A549 (cell line): ENCODE measurements around the gene DSG2. TPM values are rescaled to one million over a fixed set of nuclear protein-coding genes. Genes with fewer than 3 reads are reported as not detected.
A peak's percentile ranks its signal among the peaks of the same experiment; 100 is the strongest.
"Not testable (repeated sequence)": the region's sequence is repeated elsewhere in the genome, so short reads cannot be mapped to it uniquely, and the experiment has no call there.

Source experiments
- ATAC-seq, 2 experiments: fragments of 200-7000 bp in 1 of 2; fragments of >200 bp in 1 of 2; cut with Nextera tagmentation in 1 of 2; cut with Tn5 transposase in 1 of 2; 3 replicates each; pipeline versions ENCODE4 v1.8.0 to v1.9.1; 2018 to 2020; ENCODE audit warnings: mild to moderate bottlenecking in 1 of 2, moderate library complexity in 1 of 2
- CTCF ChIA-PET: fragments of 300-600 bp; sonication (Branson Sonifier 250); formaldehyde crosslinking; extraction: SDS; loops from one replicate; lab custom pipeline; 2021; ENCODE audit warnings: antibody characterized with exemption, inconsistent platforms; lab: Yijun Ruan, JAX
- POLR2A ChIA-PET: fragments of 350-600 bp; formaldehyde crosslinking; extraction: SDS; loops from one replicate; lab custom pipeline; 2021; ENCODE audit warnings: antibody characterized with exemption, inconsistent platforms; lab: Yijun Ruan, JAX
- DNase-seq, 2 experiments: peaks; one replicate each; pipeline versions ENCODE4 v3.0.0 to v3.0.0-alpha.2; 2011 to 2016; ENCODE audit warnings: low read depth in 1 of 2, low spot score in 1 of 2
- FAIRE-seq: peaks from 2 replicates; lab custom pipeline; 2011; peaks lifted over from hg19 to GRCh38; lab: Jason Lieb, UNC
- H3K27ac ChIP-seq, 2 experiments: fragments of >200 bp; sonication (Bioruptor Twin); formaldehyde crosslinking; 3 replicates each; pipeline ENCODE4 v1.5.1; 2016 to 2017
- H3K4me1 ChIP-seq: fragments of >200 bp; sonication (Bioruptor Twin); formaldehyde crosslinking; 3 replicates; pipeline ENCODE4 v1.6.1; 2016
- H3K4me2 ChIP-seq: fragments of >200 bp; sonication (Bioruptor Twin); formaldehyde crosslinking; 3 replicates; pipeline ENCODE4 v1.6.1; 2016
- H3K4me3 ChIP-seq: fragments of >200 bp; sonication (Bioruptor Twin); formaldehyde crosslinking; 3 replicates; pipeline ENCODE4 v1.5.1; 2016
- H3K9me3 ChIP-seq: fragments of >200 bp; sonication (Bioruptor Twin); formaldehyde crosslinking; 3 replicates; pipeline ENCODE4 v1.6.1; 2016
- BHLHE40 ChIP-seq: IDR thresholded peaks from 2 replicates; pipeline ENCODE4 v1.6.1; 2012; ENCODE audit warnings: low read depth, low read length, inconsistent platforms
- CBX8 ChIP-seq: fragments of 200-600 bp; sonication (generic); IDR thresholded peaks from 2 replicates; pipeline ENCODE4 v1.6.1; 2016
- CEBPB ChIP-seq, 2 experiments: fragments of >200 bp in 1 of 2; sonication (Bioruptor Twin) in 1 of 2; formaldehyde crosslinking in 1 of 2; IDR thresholded peaks; 2 replicates each; pipeline ENCODE4 v1.6.1; 2012 to 2016
- ESRRA ChIP-seq: fragments of 150-350 bp; IDR thresholded peaks from 2 replicates; pipeline ENCODE4 v1.6.1; 2014; ENCODE audit warnings: mild to moderate bottlenecking, low read length, borderline replicate concordance
- FOSB ChIP-seq: fragments of 250-450 bp; sonication (Bioruptor Pico); IDR thresholded peaks from 2 replicates; pipeline ENCODE4 v1.5.0; 2020; ENCODE audit warnings: mild to moderate bottlenecking, moderate library complexity
- FOSL2 ChIP-seq, 2 experiments: fragments of 450-650 bp in 1 of 2; fragments of >200 bp in 1 of 2; sonication (Bioruptor Twin) in 1 of 2; formaldehyde crosslinking; IDR thresholded peaks; 2 replicates each; pipeline versions ENCODE4 v1.5.0 to v1.6.1; 2016 to 2020; ENCODE audit warnings: mild to moderate bottlenecking in 1 of 2, moderate library complexity in 1 of 2
- HDAC2 ChIP-seq: fragments of 200-600 bp; sonication (generic); IDR thresholded peaks from 2 replicates; pipeline ENCODE4 v1.6.1; 2016
- HOXA7 ChIP-seq: fragments of 250-450 bp; sonication (Bioruptor Pico); IDR thresholded peaks from 2 replicates; pipeline ENCODE4 v1.5.0; 2020; ENCODE audit warnings: mild to moderate bottlenecking, moderate library complexity
- HOXB5 ChIP-seq: fragments of 250-450 bp; sonication (Bioruptor Pico); IDR thresholded peaks from 2 replicates; pipeline ENCODE4 v1.5.0; 2020; ENCODE audit warnings: mild to moderate bottlenecking, moderate library complexity
- JUN ChIP-seq, 2 experiments: fragments of >200 bp; sonication (Bioruptor Twin); formaldehyde crosslinking; IDR thresholded peaks; 2 replicates in 1 of 2; 3 replicates in 1 of 2; pipeline ENCODE4 v1.6.1; 2016 to 2017
- KDM1A ChIP-seq: fragments of 200-600 bp; sonication (generic); IDR thresholded peaks from 2 replicates; pipeline ENCODE4 v1.6.1; 2016; ENCODE audit warnings: low read depth, mild to moderate bottlenecking
- KDM5A ChIP-seq: fragments of 200-600 bp; sonication (generic); IDR thresholded peaks from 2 replicates; pipeline ENCODE4 v1.6.1; 2016; ENCODE audit warnings: antibody characterized with exemption, mild to moderate bottlenecking
- MAFK ChIP-seq: fragments of 450-650 bp; IDR thresholded peaks from 2 replicates; pipeline ENCODE4 v1.6.1; 2014; ENCODE audit not compliant: partially characterized antibody
- MYC ChIP-seq: IDR thresholded peaks from 2 replicates; pipeline ENCODE4 v1.6.1; 2012; ENCODE audit warnings: mild to moderate bottlenecking, inconsistent platforms, low read length, improper control_type of control experiment, borderline replicate concordance
- PHF8 ChIP-seq: fragments of 200-600 bp; sonication (generic); IDR thresholded peaks from 2 replicates; pipeline ENCODE4 v1.6.1; 2016; ENCODE audit warnings: low read depth, mild to moderate bottlenecking, antibody characterized with exemption, moderate library complexity, borderline replicate concordance
- RAD21 ChIP-seq, 2 experiments: fragments of >200 bp in 1 of 2; sonication (Bioruptor Twin) in 1 of 2; formaldehyde crosslinking in 1 of 2; IDR thresholded peaks in 1 of 2; conservative IDR thresholded peaks in 1 of 2; 2 replicates in 1 of 2; 3 replicates in 1 of 2; pipeline ENCODE4 v1.6.1; 2012 to 2018; ENCODE audit warnings: inconsistent platforms in 1 of 2
- RARB ChIP-seq: fragments of 250-450 bp; sonication (Bioruptor Pico); IDR thresholded peaks from 2 replicates; pipeline ENCODE4 v1.8.0; 2021; ENCODE audit warnings: mild to moderate bottlenecking, moderate library complexity
- RCOR1 ChIP-seq: fragments of 150-350 bp; IDR thresholded peaks from 2 replicates; pipeline ENCODE4 v1.6.1; 2014; ENCODE audit warnings: antibody characterized with exemption, low read length, low read depth
- RNF2 ChIP-seq: fragments of 200-600 bp; sonication (generic); IDR thresholded peaks from 2 replicates; pipeline ENCODE4 v1.6.1; 2016; ENCODE audit warnings: low read depth, mild to moderate bottlenecking, antibody characterized with exemption, moderate library complexity, borderline replicate concordance
- SMC3 ChIP-seq: fragments of >200 bp; sonication (Bioruptor Twin); formaldehyde crosslinking; IDR thresholded peaks from 3 replicates; pipeline ENCODE4 v1.6.1; 2018; ENCODE audit warnings: inconsistent platforms
- TP53 ChIP-seq: fragments of 250-450 bp; sonication (Bioruptor Pico); IDR thresholded peaks from 2 replicates; pipeline ENCODE4 v1.5.0; 2021; ENCODE audit warnings: mild to moderate bottlenecking, moderate library complexity
- ZSCAN20 ChIP-seq: fragments of 250-450 bp; sonication (Bioruptor Pico); IDR thresholded peaks from 2 replicates; pipeline ENCODE4 v1.8.0; 2022; ENCODE audit warnings: mild to moderate bottlenecking, moderate library complexity
- WGBS: methylation state at CpG from one replicate; pipeline ENCODE4 v1.1.6; 2017; ENCODE audit errors: missing lambda C conversion rate; 5-methylcytosine and 5-hydroxymethylcytosine counted together
- polyA plus RNA-seq, 4 experiments: library from polyadenylated mRNA; depleted of rRNA in 3 of 4; stranded (reverse); fragments of >200 nt; fragmentation: RNase III in 1 of 4; extraction: RNeasy Plus Mini Kit Qiagen cat#74134 plus additional on column Dnase treatment in 1 of 4; gene quantifications; 2 replicates in 3 of 4; 3 replicates in 1 of 4; pipeline ENCODE4 v1.2.3, GENCODE V29; 2011 to 2017
- TF ChIP-seq, protein P1 (sequence below): IDR thresholded peaks from 2 replicates; pipeline ENCODE4 v1.6.1; 2012
- TF ChIP-seq, protein P2 (sequence below): fragments of >200 bp; sonication (Bioruptor Twin); formaldehyde crosslinking; IDR thresholded peaks from 3 replicates; pipeline ENCODE4 v1.5.1; 2016
- TF ChIP-seq, protein P3 (sequence below): fragments of 450-650 bp; IDR thresholded peaks from 2 replicates; pipeline ENCODE4 v1.6.1; 2014; ENCODE audit warnings: antibody characterized with exemption

Gene DSG2
- polyA plus RNA-seq, 2 of the 4 experiments (the other 2 are of a cell fraction), result 40.0 to 91.7 TPM

DNA sequence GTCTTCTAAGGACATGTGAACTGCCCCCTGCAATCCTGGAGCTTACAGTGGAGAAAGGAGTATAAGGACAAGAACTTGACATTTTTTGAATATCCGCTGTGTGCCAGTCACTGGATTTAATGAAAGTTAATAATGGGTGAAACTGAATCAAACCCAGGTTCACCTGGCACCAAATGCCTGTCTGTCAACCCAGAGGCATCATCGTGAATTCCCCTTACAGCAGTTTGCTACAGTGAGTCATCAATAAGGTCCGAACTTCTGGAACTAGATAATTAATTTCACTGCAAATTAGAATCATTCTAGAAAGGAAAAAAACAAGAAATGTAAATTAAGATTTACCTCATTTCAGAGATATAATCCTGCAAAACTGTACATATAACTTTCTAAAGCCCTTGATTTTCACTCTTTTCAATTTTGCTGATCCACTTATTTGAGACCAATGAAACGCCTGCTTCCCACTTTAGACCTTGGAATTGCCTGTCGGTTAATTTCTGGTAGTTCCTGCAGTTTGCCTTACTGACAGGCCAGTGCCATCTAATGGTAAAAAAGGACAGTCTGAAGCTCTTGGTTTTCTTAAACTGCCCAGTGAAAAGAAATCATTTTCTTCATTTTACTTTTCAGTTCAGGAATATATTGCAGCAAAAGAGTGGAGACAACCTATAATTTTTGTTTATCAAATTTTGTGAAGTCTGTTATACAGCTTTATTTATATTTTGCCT lies 8.2 kb downstream of the DSG2 start:
- no peaks in the 10 kb centered on the region for H3K9me3 ChIP-seq
- H3K27ac ChIP-seq, result no peak overlapping the region
- 61% methylated on average over 5 of the region's 5 CpGs for WGBS
- DNase-seq, result peak; percentile 21 to 63
- H3K4me1 ChIP-seq, result peaks cover 28% of the 10 kb centered on the region
- ChIA-PET POLR2A (no interaction called here), CTCF (interaction anchor here (0.7 to 8.0 kb wide), 6 partner anchors 15 to 91 kb away, joined by 3 to 55 read pairs (median 4); no protein-coding TSS in a partner anchor)
- H3K4me2 ChIP-seq, result no peak overlapping the region
- H3K4me3 ChIP-seq, result no peak overlapping the region
- FAIRE-seq, result no peak
- ATAC-seq, result peak; percentile 64 to 69; a peak in 4 of 6 replicates
- TF ChIP-seq, protein P1, sequence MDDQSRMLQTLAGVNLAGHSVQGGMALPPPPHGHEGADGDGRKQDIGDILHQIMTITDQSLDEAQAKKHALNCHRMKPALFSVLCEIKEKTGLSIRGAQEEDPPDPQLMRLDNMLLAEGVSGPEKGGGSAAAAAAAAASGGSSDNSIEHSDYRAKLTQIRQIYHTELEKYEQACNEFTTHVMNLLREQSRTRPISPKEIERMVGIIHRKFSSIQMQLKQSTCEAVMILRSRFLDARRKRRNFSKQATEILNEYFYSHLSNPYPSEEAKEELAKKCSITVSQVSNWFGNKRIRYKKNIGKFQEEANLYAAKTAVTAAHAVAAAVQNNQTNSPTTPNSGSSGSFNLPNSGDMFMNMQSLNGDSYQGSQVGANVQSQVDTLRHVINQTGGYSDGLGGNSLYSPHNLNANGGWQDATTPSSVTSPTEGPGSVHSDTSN, result no peak
- TF ChIP-seq ESRRA (no peak), RAD21 (conservative IDR thresholded peaks at IDR 0.05 in 1 of 2, IDR thresholded peaks at IDR 0.05 in 1 of 2) (peak; percentile 64 to 67), RARB (CRISPR knock-in tag) (no peak), MYC (no peak), HOXA7 (CRISPR knock-in tag) (no peak), TP53 (CRISPR knock-in tag) (no peak), SMC3 (peak; percentile 63)
- TF ChIP-seq, protein P2, sequence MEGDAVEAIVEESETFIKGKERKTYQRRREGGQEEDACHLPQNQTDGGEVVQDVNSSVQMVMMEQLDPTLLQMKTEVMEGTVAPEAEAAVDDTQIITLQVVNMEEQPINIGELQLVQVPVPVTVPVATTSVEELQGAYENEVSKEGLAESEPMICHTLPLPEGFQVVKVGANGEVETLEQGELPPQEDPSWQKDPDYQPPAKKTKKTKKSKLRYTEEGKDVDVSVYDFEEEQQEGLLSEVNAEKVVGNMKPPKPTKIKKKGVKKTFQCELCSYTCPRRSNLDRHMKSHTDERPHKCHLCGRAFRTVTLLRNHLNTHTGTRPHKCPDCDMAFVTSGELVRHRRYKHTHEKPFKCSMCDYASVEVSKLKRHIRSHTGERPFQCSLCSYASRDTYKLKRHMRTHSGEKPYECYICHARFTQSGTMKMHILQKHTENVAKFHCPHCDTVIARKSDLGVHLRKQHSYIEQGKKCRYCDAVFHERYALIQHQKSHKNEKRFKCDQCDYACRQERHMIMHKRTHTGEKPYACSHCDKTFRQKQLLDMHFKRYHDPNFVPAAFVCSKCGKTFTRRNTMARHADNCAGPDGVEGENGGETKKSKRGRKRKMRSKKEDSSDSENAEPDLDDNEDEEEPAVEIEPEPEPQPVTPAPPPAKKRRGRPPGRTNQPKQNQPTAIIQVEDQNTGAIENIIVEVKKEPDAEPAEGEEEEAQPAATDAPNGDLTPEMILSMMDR, result peak; percentile 48

- H3K4me2 ChIP-seq, DNase-seq, H3K4me3 ChIP-seq, ATAC-seq, POLR2A ChIA-PET, H3K27ac ChIP-seq, FAIRE-seq, H3K9me3 ChIP-seq: not testable (repeated sequence)
- H3K4me1 ChIP-seq, result peaks cover 38% of the 10 kb centered on the region
- CTCF ChIA-PET, result interaction anchor here (0.7 to 8.0 kb wide), 2 partner anchors 81 to 84 kb away, joined by 3 to 55 read pairs; no protein-coding TSS in a partner anchor
- 95% methylated on average over 2 of the region's 2 CpGs for WGBS
Measured at GRCh38 chr18:31507124-31507523, 9.1 kb downstream of the DSG2 start.

DNA sequence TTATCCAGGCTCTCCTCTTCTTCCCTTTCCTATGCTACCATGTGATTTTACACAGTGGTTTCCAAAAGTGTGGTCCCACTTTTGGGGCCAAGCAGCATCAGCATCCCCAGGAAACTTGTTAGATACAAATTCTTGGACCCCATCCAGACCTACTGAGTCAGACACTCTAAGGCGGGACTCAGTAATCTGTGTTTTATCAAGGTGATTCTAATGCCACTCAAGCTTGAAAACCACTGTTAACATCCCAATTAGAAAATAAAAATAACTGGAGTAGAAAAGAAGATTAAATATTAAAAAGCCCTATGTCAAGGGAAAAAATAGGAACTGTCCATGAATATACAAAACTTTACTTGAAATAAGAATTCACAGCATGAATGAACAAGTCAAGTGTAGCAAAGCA lies 10.8 kb downstream of the DSG2 start:
- no peaks in the 10 kb centered on the region for H3K9me3 ChIP-seq
- ATAC-seq (no peak), FAIRE-seq (no peak)
- 67% methylated on average over 1 of the region's 1 CpG for WGBS
- no peak overlapping the region for H3K4me2 ChIP-seq
- POLR2A ChIA-PET, result no interaction called here
- peaks cover 53% of the 10 kb centered on the region for H3K4me1 ChIP-seq
- no peak overlapping the region for H3K4me3 ChIP-seq
- TF ChIP-seq ZSCAN20 (CRISPR knock-in tag) (no peak), RNF2 (no peak), JUN (IDR thresholded peaks at IDR 0.05) (no peak), CEBPB (IDR thresholded peaks at IDR 0.05) (no peak)
- TF ChIP-seq, all 56 proteins: peak for 0
- no peak for DNase-seq
- H3K27ac ChIP-seq, result no peak overlapping the region
- CTCF ChIA-PET, result interaction anchor here (1.0 to 1.5 kb wide), 2 partner anchors 68 to 84 kb away, joined by 4 to 8 read pairs; no protein-coding TSS in a partner anchor

- DNase-seq (no peak), ATAC-seq (no peak), FAIRE-seq (no peak)
- ChIA-PET CTCF (interaction anchor here (1.0 to 1.5 kb wide), 2 partner anchors 69 to 85 kb away, joined by 4 to 8 read pairs; no protein-coding TSS in a partner anchor), POLR2A (no interaction called here)
- Histone ChIP-seq H3K9me3 (no peaks in the 10 kb centered on the region), H3K4me3 (no peak overlapping the region), H3K4me1 (peaks cover 60% of the 10 kb centered on the region), H3K27ac (no peak overlapping the region), H3K4me2 (0 out of 3 replicates have a peak overlapping the region, but pooled peaks have one; percentile 69)
- no peak for TF ChIP-seq FOSB (CRISPR knock-in tag)
- no peak for TF ChIP-seq TP53 (CRISPR knock-in tag)
- no peak for TF ChIP-seq MAFK
- no peak for TF ChIP-seq RCOR1
- TF ChIP-seq CBX8, result no peak
- no peak for TF ChIP-seq CEBPB (IDR thresholded peaks at IDR 0.05)
- TF ChIP-seq BHLHE40, result no peak
- TF ChIP-seq, protein P3, sequence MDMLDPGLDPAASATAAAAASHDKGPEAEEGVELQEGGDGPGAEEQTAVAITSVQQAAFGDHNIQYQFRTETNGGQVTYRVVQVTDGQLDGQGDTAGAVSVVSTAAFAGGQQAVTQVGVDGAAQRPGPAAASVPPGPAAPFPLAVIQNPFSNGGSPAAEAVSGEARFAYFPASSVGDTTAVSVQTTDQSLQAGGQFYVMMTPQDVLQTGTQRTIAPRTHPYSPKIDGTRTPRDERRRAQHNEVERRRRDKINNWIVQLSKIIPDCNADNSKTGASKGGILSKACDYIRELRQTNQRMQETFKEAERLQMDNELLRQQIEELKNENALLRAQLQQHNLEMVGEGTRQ, result no peak
- TF ChIP-seq KDM5A, result no peak
- TF ChIP-seq SMC3, result no peak
- TF ChIP-seq HOXB5 (CRISPR knock-in tag), result no peak
- TF ChIP-seq KDM1A, result no peak
- TF ChIP-seq PHF8, result no peak
- no peak for TF ChIP-seq ESRRA
- no peak for TF ChIP-seq FOSL2 (IDR thresholded peaks at IDR 0.05)
- TF ChIP-seq FOSL2 (CRISPR knock-in tag; IDR thresholded peaks at IDR 0.05), result no peak
- TF ChIP-seq HDAC2, result no peak
- WGBS, result 82% methylated on average over 3 of the region's 3 CpGs
Measured at GRCh38 chr18:31509571-31509970, 11.6 kb downstream of the DSG2 start.
